K562 (cell line): ENCODE measurements around the gene LST1. TPM values are rescaled to one million over a fixed set of nuclear protein-coding genes. Genes with fewer than 3 reads are reported as not detected.

Source experiments
- DACH1 ChIP-seq: fragments of 450-650 bp; IDR thresholded peaks from 2 replicates; pipeline ENCODE4 v1.6.1; 2018; ENCODE audit not compliant: partially characterized antibody
- FIP1L1 ChIP-seq: fragments of 200-400 bp; formaldehyde crosslinking; IDR thresholded peaks from 2 replicates; pipeline ENCODE4 v1.6.1; 2018; ENCODE audit warnings: mild to moderate bottlenecking, low read depth, low read length; ENCODE audit not compliant: poor library complexity, severe bottlenecking
- FOXA1 ChIP-seq: fragments of 450-650 bp; IDR thresholded peaks from 2 replicates; pipeline ENCODE4 v1.6.1; 2016; ENCODE audit warnings: mild to moderate bottlenecking, borderline replicate concordance
- JUNB ChIP-seq: fragments of 450-650 bp; formaldehyde crosslinking; conservative IDR thresholded peaks from 2 replicates; pipeline ENCODE4 v1.4.0; 2020; ENCODE audit warnings: mild to moderate bottlenecking
- KDM1A ChIP-seq, 2 experiments: fragments of 450-650 bp; IDR thresholded peaks; 2 replicates each; pipeline ENCODE4 v1.6.1; 2016; ENCODE audit warnings: mild to moderate bottlenecking in 2 of 2
- PHF21A ChIP-seq: fragments of 450-650 bp; IDR thresholded peaks from 2 replicates; pipeline ENCODE4 v1.6.1; 2017; ENCODE audit warnings: low read depth, borderline replicate concordance
- RB1 ChIP-seq: fragments of 450-650 bp; IDR thresholded peaks from 2 replicates; pipeline ENCODE4 v1.6.1; 2017; ENCODE audit warnings: low read depth, mild to moderate bottlenecking
- SIN3B ChIP-seq: fragments of 450-650 bp; IDR thresholded peaks from 2 replicates; pipeline ENCODE4 v1.6.1; 2017; ENCODE audit warnings: low read depth, mild to moderate bottlenecking, moderate library complexity
- SMARCC2 ChIP-seq: fragments of 450-650 bp; IDR thresholded peaks from 2 replicates; pipeline ENCODE4 v1.6.1; 2017; ENCODE audit warnings: antibody characterized with exemption, moderate library complexity, mild to moderate bottlenecking, low read depth
- SMC3 ChIP-seq: conservative IDR thresholded peaks from 2 replicates; pipeline ENCODE4 v1.6.1; 2011; ENCODE audit warnings: low read depth, low read length, improper control_type of control experiment; ENCODE audit not compliant: insufficient read depth
- SRSF7 ChIP-seq: fragments of 200-400 bp; formaldehyde crosslinking; optimal IDR thresholded peaks from 2 replicates; pipeline ENCODE3; 2017; ENCODE audit warnings: mild to moderate bottlenecking, low read depth, low read length
- TEAD4 ChIP-seq, 2 experiments: sonication (generic) in 1 of 2; formaldehyde crosslinking in 1 of 2; IDR thresholded peaks; 2 replicates each; pipeline versions ENCODE4 v1.6.1 to v1.8.0; 2012 to 2022; ENCODE audit warnings: borderline replicate concordance in 1 of 2, inconsistent platforms in 1 of 2, low read length in 1 of 2, mild to moderate bottlenecking in 1 of 2, missing genetic modification reagents in 1 of 2
- ZNF140 ChIP-seq: fragments of 250-450 bp; sonication (Bioruptor Pico); IDR thresholded peaks from 2 replicates; pipeline ENCODE4 v1.8.0; 2021; ENCODE audit warnings: moderate library complexity, mild to moderate bottlenecking, inconsistent platforms
- polyA plus RNA-seq, 8 experiments: library from polyadenylated mRNA; depleted of rRNA in 4 of 8; stranded (reverse) in 5 of 8; unstranded in 3 of 8; fragments of >200 nt; fragmentation: Nextera tagmentation in 2 of 8; fragmentation: Illumina TruSeq in 1 of 8; extraction: Ambion mirVana in 2 of 8; extraction: Trizol in 1 of 8; gene quantifications; 2 replicates each; pipeline versions ENCODE4 v1.2.1 to v1.2.3, GENCODE V29; 2011 to 2014; ENCODE audit warnings: inconsistent platforms in 1 of 8, missing spikeins in 1 of 8
- total RNA-seq, 7 experiments: library from RNA; depleted of rRNA in 6 of 7; stranded (reverse); fragments of >200 nt in 6 of 7; fragmentation: Illumina TruSeq in 2 of 7; extraction: Trizol in 2 of 7; gene quantifications; 2 replicates each; pipeline versions ENCODE4 v1.2.1 to v1.2.3, GENCODE V29; 2011 to 2021; ENCODE audit warnings: low replicate concordance in 1 of 7
- TF ChIP-seq, protein P1 (sequence below), 2 experiments: fragments of 250-450 bp in 1 of 2; fragments of 450-650 bp in 1 of 2; sonication (Bioruptor Pico) in 1 of 2; IDR thresholded peaks; 2 replicates each; pipeline versions ENCODE4 v1.6.1 to v1.8.0; 2016 to 2021; ENCODE audit warnings: mild to moderate bottlenecking in 2 of 2, moderate library complexity in 2 of 2, missing compliant biosample characterization in 1 of 2, missing genetic modification characterization in 1 of 2
- TF ChIP-seq, protein P2 (sequence below): fragments of 250-450 bp; sonication (Bioruptor Pico); IDR thresholded peaks from 2 replicates; pipeline ENCODE4 v1.4.0; 2020; ENCODE audit warnings: mild to moderate bottlenecking
- TF ChIP-seq, protein P3 (sequence below): sonication (generic); formaldehyde crosslinking; IDR thresholded peaks from 2 replicates; pipeline ENCODE4 v1.8.0; 2022; ENCODE audit warnings: missing genetic modification reagents, mild to moderate bottlenecking, borderline replicate concordance
- TF ChIP-seq, protein P4 (sequence below), 2 experiments: fragments of 150-350 bp in 1 of 2; IDR thresholded peaks; 2 replicates each; pipeline ENCODE4 v1.6.1; 2012 to 2016; ENCODE audit warnings: low read depth in 2 of 2, low read length in 2 of 2, mild to moderate bottlenecking in 1 of 2, moderate library complexity in 1 of 2

LST1 gene
- total and polyA plus RNA-seq, 9 of the 15 experiments (the other 6 are each of a cell fraction or from before 2014, with no cell fraction given): 0.82 to 7.8 (median 1.7) TPM

DNA sequence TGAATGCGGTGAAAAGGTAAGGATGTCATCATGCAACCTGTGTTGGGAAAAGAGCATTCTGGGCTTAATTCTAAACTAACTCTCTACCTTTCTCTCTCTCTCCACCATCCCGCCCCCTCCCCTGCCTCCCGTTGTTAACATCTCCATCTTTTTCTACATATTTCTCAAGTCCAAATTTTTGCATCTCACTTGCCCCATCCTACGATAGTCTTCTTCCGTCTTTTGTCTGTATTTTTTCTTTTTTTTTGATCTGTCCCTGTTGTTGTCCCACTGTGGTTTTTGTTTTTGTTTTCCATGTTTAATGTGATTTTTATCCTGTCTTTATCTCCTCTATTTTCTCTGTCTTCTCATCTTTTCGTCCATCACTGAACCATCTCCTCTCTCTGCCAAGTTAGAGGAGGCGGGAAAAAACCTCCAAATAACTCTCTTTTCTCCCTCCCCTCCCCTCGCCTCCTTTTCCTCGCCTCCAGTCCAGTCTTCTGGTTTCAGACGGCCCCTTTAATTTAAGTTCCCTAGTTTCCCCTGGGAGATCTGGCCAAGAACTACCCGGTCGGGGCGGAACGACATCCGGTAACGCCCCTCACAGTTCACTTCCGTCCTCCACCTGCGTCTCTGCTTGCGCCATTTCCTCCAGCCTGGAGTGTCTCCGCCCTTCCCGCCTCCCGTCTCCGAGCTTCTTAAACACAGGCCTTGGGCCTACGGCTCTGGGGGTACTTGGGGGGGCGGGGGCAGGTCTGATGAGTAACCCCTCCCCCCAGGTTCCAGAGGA lies 38.9 kb upstream of the LST1 start, which contains the start of gene NFKBIL1 (continued):
- TF ChIP-seq, protein P1, sequence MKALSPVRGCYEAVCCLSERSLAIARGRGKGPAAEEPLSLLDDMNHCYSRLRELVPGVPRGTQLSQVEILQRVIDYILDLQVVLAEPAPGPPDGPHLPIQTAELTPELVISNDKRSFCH (CRISPR knock-in tag; IDR thresholded peaks at IDR 0.05): no peak
- TF ChIP-seq, protein P1 (tag; IDR thresholded peaks at IDR 0.05): peak; percentile 85
- TF ChIP-seq TEAD4 (IDR thresholded peaks at IDR 0.05; ENCODE audit: low read length) (peak; percentile 54; the same call in 1 of the 2 replicates), TEAD4 (CRISPR knock-in tag; IDR thresholded peaks at IDR 0.05; ENCODE audit: borderline replicate concordance) (no peak), FIP1L1 (no peak), SIN3B (peak; percentile 54; the same call in 1 of the 2 replicates), PHF21A (peak; percentile 59; the same call in 1 of the 2 replicates), SMARCC2 (peak; percentile 25; the same call in 1 of the 2 replicates), KDM1A (IDR thresholded peaks at IDR 0.05) (peak; percentile 81 to 82), RB1 (peak; percentile 85), JUNB (CRISPR knock-in tag) (no peak), SRSF7 (no peak), ZNF140 (CRISPR knock-in tag) (no peak), SMC3 (0 out of 2 replicates have a peak, but pooled peaks have one; percentile 8), DACH1 (peak; percentile 18), FOXA1 (no peak)
- TF ChIP-seq, protein P2, sequence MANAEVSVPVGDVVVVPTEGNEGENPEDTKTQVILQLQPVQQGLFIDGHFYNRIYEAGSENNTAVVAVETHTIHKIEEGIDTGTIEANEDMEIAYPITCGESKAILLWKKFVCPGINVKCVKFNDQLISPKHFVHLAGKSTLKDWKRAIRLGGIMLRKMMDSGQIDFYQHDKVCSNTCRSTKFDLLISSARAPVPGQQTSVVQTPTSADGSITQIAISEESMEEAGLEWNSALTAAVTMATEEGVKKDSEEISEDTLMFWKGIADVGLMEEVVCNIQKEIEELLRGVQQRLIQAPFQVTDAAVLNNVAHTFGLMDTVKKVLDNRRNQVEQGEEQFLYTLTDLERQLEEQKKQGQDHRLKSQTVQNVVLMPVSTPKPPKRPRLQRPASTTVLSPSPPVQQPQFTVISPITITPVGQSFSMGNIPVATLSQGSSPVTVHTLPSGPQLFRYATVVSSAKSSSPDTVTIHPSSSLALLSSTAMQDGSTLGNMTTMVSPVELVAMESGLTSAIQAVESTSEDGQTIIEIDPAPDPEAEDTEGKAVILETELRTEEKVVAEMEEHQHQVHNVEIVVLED (CRISPR knock-in tag): peak; percentile 61
- TF ChIP-seq, protein P3, sequence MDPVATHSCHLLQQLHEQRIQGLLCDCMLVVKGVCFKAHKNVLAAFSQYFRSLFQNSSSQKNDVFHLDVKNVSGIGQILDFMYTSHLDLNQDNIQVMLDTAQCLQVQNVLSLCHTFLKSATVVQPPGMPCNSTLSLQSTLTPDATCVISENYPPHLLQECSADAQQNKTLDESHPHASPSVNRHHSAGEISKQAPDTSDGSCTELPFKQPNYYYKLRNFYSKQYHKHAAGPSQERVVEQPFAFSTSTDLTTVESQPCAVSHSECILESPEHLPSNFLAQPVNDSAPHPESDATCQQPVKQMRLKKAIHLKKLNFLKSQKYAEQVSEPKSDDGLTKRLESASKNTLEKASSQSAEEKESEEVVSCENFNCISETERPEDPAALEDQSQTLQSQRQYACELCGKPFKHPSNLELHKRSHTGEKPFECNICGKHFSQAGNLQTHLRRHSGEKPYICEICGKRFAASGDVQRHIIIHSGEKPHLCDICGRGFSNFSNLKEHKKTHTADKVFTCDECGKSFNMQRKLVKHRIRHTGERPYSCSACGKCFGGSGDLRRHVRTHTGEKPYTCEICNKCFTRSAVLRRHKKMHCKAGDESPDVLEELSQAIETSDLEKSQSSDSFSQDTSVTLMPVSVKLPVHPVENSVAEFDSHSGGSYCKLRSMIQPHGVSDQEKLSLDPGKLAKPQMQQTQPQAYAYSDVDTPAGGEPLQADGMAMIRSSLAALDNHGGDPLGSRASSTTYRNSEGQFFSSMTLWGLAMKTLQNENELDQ (CRISPR knock-in tag): no peak
- TF ChIP-seq, protein P4, sequence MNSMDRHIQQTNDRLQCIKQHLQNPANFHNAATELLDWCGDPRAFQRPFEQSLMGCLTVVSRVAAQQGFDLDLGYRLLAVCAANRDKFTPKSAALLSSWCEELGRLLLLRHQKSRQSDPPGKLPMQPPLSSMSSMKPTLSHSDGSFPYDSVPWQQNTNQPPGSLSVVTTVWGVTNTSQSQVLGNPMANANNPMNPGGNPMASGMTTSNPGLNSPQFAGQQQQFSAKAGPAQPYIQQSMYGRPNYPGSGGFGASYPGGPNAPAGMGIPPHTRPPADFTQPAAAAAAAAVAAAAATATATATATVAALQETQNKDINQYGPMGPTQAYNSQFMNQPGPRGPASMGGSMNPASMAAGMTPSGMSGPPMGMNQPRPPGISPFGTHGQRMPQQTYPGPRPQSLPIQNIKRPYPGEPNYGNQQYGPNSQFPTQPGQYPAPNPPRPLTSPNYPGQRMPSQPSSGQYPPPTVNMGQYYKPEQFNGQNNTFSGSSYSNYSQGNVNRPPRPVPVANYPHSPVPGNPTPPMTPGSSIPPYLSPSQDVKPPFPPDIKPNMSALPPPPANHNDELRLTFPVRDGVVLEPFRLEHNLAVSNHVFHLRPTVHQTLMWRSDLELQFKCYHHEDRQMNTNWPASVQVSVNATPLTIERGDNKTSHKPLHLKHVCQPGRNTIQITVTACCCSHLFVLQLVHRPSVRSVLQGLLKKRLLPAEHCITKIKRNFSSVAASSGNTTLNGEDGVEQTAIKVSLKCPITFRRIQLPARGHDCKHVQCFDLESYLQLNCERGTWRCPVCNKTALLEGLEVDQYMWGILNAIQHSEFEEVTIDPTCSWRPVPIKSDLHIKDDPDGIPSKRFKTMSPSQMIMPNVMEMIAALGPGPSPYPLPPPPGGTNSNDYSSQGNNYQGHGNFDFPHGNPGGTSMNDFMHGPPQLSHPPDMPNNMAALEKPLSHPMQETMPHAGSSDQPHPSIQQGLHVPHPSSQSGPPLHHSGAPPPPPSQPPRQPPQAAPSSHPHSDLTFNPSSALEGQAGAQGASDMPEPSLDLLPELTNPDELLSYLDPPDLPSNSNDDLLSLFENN (IDR thresholded peaks at IDR 0.05; ENCODE audit: low read depth in 2 of 2, low read length in 2 of 2): peak in 1 of 2 experiments; percentile 60; a peak in 1 of 4 replicates
